ENCODE measurements around the gene TM6SF1. TPM values are rescaled to one million over a fixed set of nuclear protein-coding genes. Genes with fewer than 3 reads are reported as not detected.

The TM6SF1 gene
- total and polyA plus RNA-seq, 9 of the 15 experiments (the other 6 are each of a cell fraction or from before 2014, with no cell fraction given): 1.0 to 5.6 (median 3.5) TPM

DNA sequence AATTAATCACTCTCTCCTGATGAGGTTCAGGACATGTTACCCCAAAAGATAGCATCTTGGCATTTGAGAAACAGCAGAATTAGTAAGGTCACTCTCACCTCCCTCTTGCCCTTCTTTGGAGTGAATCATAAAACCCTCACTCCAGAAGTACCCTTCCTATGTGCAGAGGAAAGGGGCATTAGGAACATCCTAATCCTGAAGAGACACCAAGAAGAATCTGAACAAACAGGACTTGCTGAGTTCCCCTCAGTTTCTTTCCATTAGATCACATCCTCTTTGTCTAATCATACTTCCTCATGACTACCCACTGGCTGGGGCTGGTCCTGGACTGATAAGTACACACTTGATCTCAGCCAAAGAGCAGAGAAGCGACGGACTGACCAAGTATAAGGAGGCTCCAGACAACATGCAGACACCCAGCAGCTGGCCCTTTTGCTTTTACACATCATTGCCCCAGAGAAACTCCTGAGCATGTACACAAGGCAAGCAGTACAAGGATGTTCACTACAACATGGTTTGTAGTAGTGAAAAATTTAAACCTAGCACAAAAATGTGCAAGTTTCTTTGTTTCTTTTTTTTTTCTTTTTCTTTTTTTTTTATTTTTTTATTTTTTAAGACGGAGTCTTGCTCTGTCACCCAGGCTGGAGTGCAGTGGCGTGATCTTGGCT lies 15.0 kb upstream of the TM6SF1 start (continued):
- TF ChIP-seq, protein P1, sequence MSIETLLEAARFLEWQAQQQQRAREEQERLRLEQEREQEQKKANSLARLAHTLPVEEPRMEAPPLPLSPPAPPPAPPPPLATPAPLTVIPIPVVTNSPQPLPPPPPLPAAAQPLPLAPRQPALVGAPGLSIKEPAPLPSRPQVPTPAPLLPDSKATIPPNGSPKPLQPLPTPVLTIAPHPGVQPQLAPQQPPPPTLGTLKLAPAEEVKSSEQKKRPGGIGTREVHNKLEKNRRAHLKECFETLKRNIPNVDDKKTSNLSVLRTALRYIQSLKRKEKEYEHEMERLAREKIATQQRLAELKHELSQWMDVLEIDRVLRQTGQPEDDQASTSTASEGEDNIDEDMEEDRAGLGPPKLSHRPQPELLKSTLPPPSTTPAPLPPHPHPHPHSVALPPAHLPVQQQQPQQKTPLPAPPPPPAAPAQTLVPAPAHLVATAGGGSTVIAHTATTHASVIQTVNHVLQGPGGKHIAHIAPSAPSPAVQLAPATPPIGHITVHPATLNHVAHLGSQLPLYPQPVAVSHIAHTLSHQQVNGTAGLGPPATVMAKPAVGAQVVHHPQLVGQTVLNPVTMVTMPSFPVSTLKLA (conservative IDR thresholded peaks at IDR 0.05): peak in 1 of 2 experiments; percentile 62; a peak in 2 of 4 replicates
- TF ChIP-seq, protein P2, sequence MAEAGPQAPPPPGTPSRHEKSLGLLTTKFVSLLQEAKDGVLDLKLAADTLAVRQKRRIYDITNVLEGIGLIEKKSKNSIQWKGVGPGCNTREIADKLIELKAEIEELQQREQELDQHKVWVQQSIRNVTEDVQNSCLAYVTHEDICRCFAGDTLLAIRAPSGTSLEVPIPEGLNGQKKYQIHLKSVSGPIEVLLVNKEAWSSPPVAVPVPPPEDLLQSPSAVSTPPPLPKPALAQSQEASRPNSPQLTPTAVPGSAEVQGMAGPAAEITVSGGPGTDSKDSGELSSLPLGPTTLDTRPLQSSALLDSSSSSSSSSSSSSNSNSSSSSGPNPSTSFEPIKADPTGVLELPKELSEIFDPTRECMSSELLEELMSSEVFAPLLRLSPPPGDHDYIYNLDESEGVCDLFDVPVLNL (CRISPR knock-in tag; IDR thresholded peaks at IDR 0.05; ENCODE audit: low read depth): no peak
- TF ChIP-seq L3MBTL2 (IDR thresholded peaks at IDR 0.05) (peak; percentile 62; the same call in 1 of the 2 replicates), KLF10 (CRISPR knock-in tag; IDR thresholded peaks at IDR 0.05) (no peak), ZNF121 (CRISPR knock-in tag; conservative IDR thresholded peaks at IDR 0.05) (no peak), POLR2B (IDR thresholded peaks at IDR 0.05; ENCODE audit: low read depth, partially characterized antibody) (peak; percentile 73), U2AF1 (optimal IDR thresholded peaks at IDR 0.05; ENCODE audit: low read depth, low read length) (no peak), HDAC2 (IDR thresholded peaks at IDR 0.05) (peak; percentile 61; the same call in 1 of the 2 replicates), MCM7 (IDR thresholded peaks at IDR 0.05) (no peak; a peak in 1 of 4 replicates), ZFX (CRISPR knock-in tag; IDR thresholded peaks at IDR 0.05) (no peak), KDM4B (IDR thresholded peaks at IDR 0.05; ENCODE audit: borderline replicate concordance in 2 of 2, low read depth in 1 of 2) (no peak), SMC3 (conservative IDR thresholded peaks at IDR 0.05; ENCODE audit: insufficient read depth, low read depth, low read length) (no peak), RAD21 (CRISPR knock-in tag; conservative IDR thresholded peaks at IDR 0.05 in 1 of 2, IDR thresholded peaks at IDR 0.05 in 1 of 2) (peak in 1 of 2 experiments; percentile 19; a peak in 2 of 4 replicates), RBM25 (IDR thresholded peaks at IDR 0.05; ENCODE audit: low read depth, low read length, severe bottlenecking) (no peak), FOXK2 (conservative IDR thresholded peaks at IDR 0.05 in 1 of 2, IDR thresholded peaks at IDR 0.05 in 1 of 2; ENCODE audit: low read depth in 2 of 2) (peak; percentile 94 to 96), HLTF (IDR thresholded peaks at IDR 0.05) (no peak), TGIF2 (CRISPR knock-in tag; IDR thresholded peaks at IDR 0.05) (no peak), TARDBP (IDR thresholded peaks at IDR 0.05) (no peak), RHOXF2B (CRISPR knock-in tag; conservative IDR thresholded peaks at IDR 0.05) (no peak), SMARCE1 (IDR thresholded peaks at IDR 0.05) (peak; percentile 93)
- TF ChIP-seq, protein P3, sequence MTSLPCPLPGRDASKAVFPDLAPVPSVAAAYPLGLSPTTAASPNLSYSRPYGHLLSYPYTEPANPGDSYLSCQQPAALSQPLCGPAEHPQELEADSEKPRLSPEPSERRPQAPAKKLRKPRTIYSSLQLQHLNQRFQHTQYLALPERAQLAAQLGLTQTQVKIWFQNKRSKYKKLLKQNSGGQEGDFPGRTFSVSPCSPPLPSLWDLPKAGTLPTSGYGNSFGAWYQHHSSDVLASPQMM (CRISPR knock-in tag; IDR thresholded peaks at IDR 0.05): no peak
- TF ChIP-seq, protein P4, sequence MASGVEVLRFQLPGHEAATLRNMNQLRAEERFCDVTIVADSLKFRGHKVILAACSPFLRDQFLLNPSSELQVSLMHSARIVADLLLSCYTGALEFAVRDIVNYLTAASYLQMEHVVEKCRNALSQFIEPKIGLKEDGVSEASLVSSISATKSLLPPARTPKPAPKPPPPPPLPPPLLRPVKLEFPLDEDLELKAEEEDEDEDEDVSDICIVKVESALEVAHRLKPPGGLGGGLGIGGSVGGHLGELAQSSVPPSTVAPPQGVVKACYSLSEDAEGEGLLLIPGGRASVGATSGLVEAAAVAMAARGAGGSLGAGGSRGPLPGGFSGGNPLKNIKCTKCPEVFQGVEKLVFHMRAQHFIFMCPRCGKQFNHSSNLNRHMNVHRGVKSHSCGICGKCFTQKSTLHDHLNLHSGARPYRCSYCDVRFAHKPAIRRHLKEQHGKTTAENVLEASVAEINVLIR (CRISPR knock-in tag; IDR thresholded peaks at IDR 0.05): peak; percentile 59
- TF ChIP-seq, protein P5, sequence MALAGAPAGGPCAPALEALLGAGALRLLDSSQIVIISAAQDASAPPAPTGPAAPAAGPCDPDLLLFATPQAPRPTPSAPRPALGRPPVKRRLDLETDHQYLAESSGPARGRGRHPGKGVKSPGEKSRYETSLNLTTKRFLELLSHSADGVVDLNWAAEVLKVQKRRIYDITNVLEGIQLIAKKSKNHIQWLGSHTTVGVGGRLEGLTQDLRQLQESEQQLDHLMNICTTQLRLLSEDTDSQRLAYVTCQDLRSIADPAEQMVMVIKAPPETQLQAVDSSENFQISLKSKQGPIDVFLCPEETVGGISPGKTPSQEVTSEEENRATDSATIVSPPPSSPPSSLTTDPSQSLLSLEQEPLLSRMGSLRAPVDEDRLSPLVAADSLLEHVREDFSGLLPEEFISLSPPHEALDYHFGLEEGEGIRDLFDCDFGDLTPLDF (CRISPR knock-in tag; IDR thresholded peaks at IDR 0.05): no peak

All from K562 (cell line).